ENCODE results near the gene PHPT1. TPM values are rescaled to one million over a fixed set of nuclear protein-coding genes. Genes with fewer than 3 reads are reported as not detected.
"Not testable (repeated sequence)": the region's sequence is repeated elsewhere in the genome, so short reads cannot be mapped to it uniquely, and the experiment has no call there.

Gene PHPT1
- total RNA-seq, 2 experiments from 2014 or later, result 13.6 to 17.8 TPM

- ChIA-PET POLR2A (interaction anchor here (0.8 to 2.6 kb wide), 12 partner anchors 10 to 358 kb away, joined by 3 to 15 read pairs (median 3); partner anchors contain the start of genes EDF1, MAN1B1 and PAXX), CTCF (interaction anchor here (0.9 to 3.4 kb wide), 8 partner anchors 10 to 164 kb away, joined by 3 to 18 read pairs (median 4); partner anchors contain the start of genes AJM1 and FBXW5)
- Histone ChIP-seq H3K9me3 (ENCODE audit: control insufficient read depth in 1 of 2, insufficient read depth in 1 of 2, low read length in 2 of 2) (no peaks in the 10 kb centered on the region), H3K27ac (ENCODE audit: low read depth in 1 of 2, low read length in 2 of 2) (peak overlapping the region; percentile 68 to 77), H3K4me1 (ENCODE audit: insufficient read depth, low read length) (peaks cover 49% of the 10 kb centered on the region), H3K4me3 (ENCODE audit: low read length) (peak overlapping the region; percentile 54), H3K27me3 (ENCODE audit: control insufficient read depth in 1 of 2, insufficient read depth in 2 of 2, low read length in 2 of 2) (no peaks in the 10 kb centered on the region), H3K36me3 (ENCODE audit: insufficient read depth, low read length) (no peaks in the 10 kb centered on the region)
- Mint-ChIP-seq H3K27ac (peak overlapping the region; percentile 93), H3K36me3 (ENCODE audit: low read depth) (no peaks in the 10 kb centered on the region), H3K9me3 (no peaks in the 10 kb centered on the region), H3K27me3 (no peaks in the 10 kb centered on the region), H3K4me1 (ENCODE audit: low read depth) (peaks cover 23% of the 10 kb centered on the region), H3K4me3 (peak overlapping the region; percentile 83)
- intact Hi-C loops (cut with DNase I, micrococcal nuclease), result loop anchor here in 1 of 2 experiments (2.0 kb wide), 1 partner anchor 40 kb away; the partner anchor contains the start of gene AJM1
- DNase-seq (peak; percentile 58 to 95 (median 81)), ATAC-seq (ENCODE audit: poor library complexity) (peak; percentile 54)
- TF ChIP-seq, protein P1, sequence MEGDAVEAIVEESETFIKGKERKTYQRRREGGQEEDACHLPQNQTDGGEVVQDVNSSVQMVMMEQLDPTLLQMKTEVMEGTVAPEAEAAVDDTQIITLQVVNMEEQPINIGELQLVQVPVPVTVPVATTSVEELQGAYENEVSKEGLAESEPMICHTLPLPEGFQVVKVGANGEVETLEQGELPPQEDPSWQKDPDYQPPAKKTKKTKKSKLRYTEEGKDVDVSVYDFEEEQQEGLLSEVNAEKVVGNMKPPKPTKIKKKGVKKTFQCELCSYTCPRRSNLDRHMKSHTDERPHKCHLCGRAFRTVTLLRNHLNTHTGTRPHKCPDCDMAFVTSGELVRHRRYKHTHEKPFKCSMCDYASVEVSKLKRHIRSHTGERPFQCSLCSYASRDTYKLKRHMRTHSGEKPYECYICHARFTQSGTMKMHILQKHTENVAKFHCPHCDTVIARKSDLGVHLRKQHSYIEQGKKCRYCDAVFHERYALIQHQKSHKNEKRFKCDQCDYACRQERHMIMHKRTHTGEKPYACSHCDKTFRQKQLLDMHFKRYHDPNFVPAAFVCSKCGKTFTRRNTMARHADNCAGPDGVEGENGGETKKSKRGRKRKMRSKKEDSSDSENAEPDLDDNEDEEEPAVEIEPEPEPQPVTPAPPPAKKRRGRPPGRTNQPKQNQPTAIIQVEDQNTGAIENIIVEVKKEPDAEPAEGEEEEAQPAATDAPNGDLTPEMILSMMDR (IDR thresholded peaks at IDR 0.05), result no peak
Observed at GRCh38 chr9:136882109-136882946, 33.1 kb downstream of the PHPT1 start.

DNA sequence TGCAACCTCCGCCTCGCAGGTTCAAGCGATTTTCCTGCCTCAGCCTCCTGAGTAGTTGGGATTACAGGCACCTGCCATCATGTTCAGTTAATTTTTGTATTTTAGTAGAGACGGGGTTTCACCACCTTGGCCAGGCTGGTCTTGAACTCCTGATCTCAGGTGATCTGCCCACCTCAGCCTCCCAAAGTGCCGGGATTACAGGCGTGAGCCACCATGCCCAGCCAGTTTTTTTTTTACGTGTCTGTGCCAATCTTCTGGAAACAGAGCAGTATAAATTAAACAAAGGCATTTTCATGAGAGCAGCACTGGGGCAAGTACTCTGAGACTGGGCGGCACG is 33.7 kb downstream of the PHPT1 start:
- Histone ChIP-seq H3K4me1 (ENCODE audit: insufficient read depth, low read length) (peaks cover 54% of the 10 kb centered on the region), H3K4me3 (ENCODE audit: low read length) (peak overlapping the region; percentile 54), H3K27ac (ENCODE audit: low read depth in 1 of 2, low read length in 2 of 2) (peak overlapping the region; percentile 68 to 77)
- not testable (repeated sequence) for H3K36me3 ChIP-seq (ENCODE audit: insufficient read depth, low read length); H3K9me3 Mint-ChIP-seq; H3K9me3 ChIP-seq (ENCODE audit: control insufficient read depth in 1 of 2, insufficient read depth in 1 of 2, low read length in 2 of 2); H3K36me3 Mint-ChIP-seq (ENCODE audit: low read depth); H3K27me3 Mint-ChIP-seq; ATAC-seq (ENCODE audit: poor library complexity); DNase-seq; H3K27me3 ChIP-seq (ENCODE audit: control insufficient read depth in 1 of 2, insufficient read depth in 2 of 2, low read length in 2 of 2)
- H3K27ac Mint-ChIP-seq, result peak overlapping the region; percentile 93
- H3K4me1 Mint-ChIP-seq (ENCODE audit: low read depth), result peaks cover 26% of the 10 kb centered on the region
- CTCF ChIA-PET, result interaction anchor here (1.0 to 3.4 kb wide), 5 partner anchors 11 to 61 kb away, joined by 3 to 18 read pairs (median 6); partner anchors contain the start of genes AJM1 and FBXW5
- intact Hi-C loops (cut with DNase I, micrococcal nuclease), result loop anchor here in 1 of 2 experiments (2.0 kb wide), 1 partner anchor 40 kb away; the partner anchor contains the start of gene AJM1
- H3K4me3 Mint-ChIP-seq, result peak overlapping the region; percentile 83
- POLR2A ChIA-PET, result interaction anchor here (1.4 to 2.6 kb wide), 2 partner anchors 13 to 20 kb away, joined by 4 to 15 read pairs; no protein-coding TSS in a partner anchor

DNA sequence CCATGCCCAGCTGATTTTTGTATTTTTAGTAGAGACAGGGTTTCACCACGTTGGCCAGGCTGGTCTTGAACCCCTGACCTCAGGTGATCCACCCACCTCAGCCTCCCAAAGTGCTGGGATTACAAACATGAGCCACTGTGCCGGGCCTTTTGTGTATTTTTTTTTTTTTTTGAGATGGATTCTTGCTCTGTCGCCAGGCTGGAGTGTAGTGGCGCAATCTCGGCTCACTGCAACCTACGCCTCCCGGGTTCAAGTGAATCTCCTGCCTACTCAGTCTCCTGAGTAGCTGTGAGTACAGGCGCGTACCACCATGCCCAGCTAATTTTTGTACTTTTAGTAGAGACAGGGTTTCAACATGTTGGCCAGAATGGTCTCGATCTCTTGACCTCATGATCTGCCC is 34.5 kb downstream of the PHPT1 start:
- H3K27ac ChIP-seq (ENCODE audit: low read depth in 1 of 2, low read length in 2 of 2); H3K36me3 Mint-ChIP-seq (ENCODE audit: low read depth); H3K4me3 Mint-ChIP-seq; H3K4me3 ChIP-seq (ENCODE audit: low read length); DNase-seq; ATAC-seq (ENCODE audit: poor library complexity); H3K9me3 ChIP-seq (ENCODE audit: control insufficient read depth in 1 of 2, insufficient read depth in 1 of 2, low read length in 2 of 2); H3K27ac Mint-ChIP-seq; H3K27me3 Mint-ChIP-seq; H3K36me3 ChIP-seq (ENCODE audit: insufficient read depth, low read length); H3K27me3 ChIP-seq (ENCODE audit: control insufficient read depth in 1 of 2, insufficient read depth in 2 of 2, low read length in 2 of 2); H3K9me3 Mint-ChIP-seq: not testable (repeated sequence)
- ChIA-PET POLR2A (interaction anchor here (2.6 kb wide), 1 partner anchor 19 kb away, joined by 15 read pairs; no protein-coding TSS in a partner anchor), CTCF (interaction anchor here (3.4 kb wide), 1 partner anchor 41 kb away, joined by 18 read pairs; the partner anchor contains the start of gene AJM1)
- H3K4me1 ChIP-seq (ENCODE audit: insufficient read depth, low read length), result peaks cover 61% of the 10 kb centered on the region
- intact Hi-C loops (cut with DNase I, micrococcal nuclease), result loop anchor here in 1 of 2 experiments (2.0 kb wide), 1 partner anchor 41 kb away; the partner anchor contains the start of gene AJM1
- H3K4me1 Mint-ChIP-seq (ENCODE audit: low read depth), result peaks cover 26% of the 10 kb centered on the region

Measured in CD4-positive, alpha-beta T cell (primary cell).